LNCAP (cell line): Measurements from ENCODE around the gene SKAP2.

Experiments used
- TF ChIP-seq, protein P1 (sequence below): fragments of 450-650 bp; IDR thresholded peaks from 2 replicates; pipeline ENCODE4 v1.5.1; 2017; ENCODE audit warnings: mild to moderate bottlenecking

The SKAP2 gene

GRCh38 chr7:26684447-26684846, 179.9 kb downstream of the SKAP2 start:
- TF ChIP-seq, protein P1, sequence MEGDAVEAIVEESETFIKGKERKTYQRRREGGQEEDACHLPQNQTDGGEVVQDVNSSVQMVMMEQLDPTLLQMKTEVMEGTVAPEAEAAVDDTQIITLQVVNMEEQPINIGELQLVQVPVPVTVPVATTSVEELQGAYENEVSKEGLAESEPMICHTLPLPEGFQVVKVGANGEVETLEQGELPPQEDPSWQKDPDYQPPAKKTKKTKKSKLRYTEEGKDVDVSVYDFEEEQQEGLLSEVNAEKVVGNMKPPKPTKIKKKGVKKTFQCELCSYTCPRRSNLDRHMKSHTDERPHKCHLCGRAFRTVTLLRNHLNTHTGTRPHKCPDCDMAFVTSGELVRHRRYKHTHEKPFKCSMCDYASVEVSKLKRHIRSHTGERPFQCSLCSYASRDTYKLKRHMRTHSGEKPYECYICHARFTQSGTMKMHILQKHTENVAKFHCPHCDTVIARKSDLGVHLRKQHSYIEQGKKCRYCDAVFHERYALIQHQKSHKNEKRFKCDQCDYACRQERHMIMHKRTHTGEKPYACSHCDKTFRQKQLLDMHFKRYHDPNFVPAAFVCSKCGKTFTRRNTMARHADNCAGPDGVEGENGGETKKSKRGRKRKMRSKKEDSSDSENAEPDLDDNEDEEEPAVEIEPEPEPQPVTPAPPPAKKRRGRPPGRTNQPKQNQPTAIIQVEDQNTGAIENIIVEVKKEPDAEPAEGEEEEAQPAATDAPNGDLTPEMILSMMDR: no peak

GRCh38 chr7:26683277-26683676, 181.1 kb downstream of the SKAP2 start:
- TF ChIP-seq, protein P1: no peak

- TF ChIP-seq, protein P1: peak; percentile 93
These were observed 182.5 kb downstream of the SKAP2 start for GRCh38 chr7:26681819-26682418.

DNA sequence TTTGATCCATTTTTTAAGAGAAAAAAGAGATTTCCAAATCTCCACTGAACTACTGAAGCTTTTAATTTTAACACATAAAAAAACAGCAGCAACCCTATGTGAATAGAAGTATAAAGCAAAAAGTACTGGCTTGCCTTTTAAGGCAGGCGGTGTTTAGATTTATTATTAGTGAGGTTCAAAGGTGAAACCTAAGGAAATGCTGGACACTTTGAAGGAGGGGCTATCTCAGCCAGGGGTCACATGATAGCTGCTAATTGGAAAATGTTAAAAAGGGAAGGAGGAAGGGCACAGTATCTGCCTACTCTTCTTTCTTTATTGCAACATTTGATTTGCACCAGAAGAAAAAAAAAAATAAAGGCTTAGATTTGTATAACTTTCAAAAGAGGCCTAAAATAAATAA, 183.8 kb downstream of the SKAP2 start:
- TF ChIP-seq, protein P1: no peak

GRCh38 chr7:26675143-26675887, 189.1 kb downstream of the SKAP2 start:
- TF ChIP-seq, protein P1: no peak

- TF ChIP-seq, protein P1: no peak
These were observed 190.5 kb downstream of the SKAP2 start for GRCh38 chr7:26673858-26674257.

- TF ChIP-seq, protein P1: no peak
These were observed 191.1 kb downstream of the SKAP2 start for GRCh38 chr7:26673271-26673670.
